Posterior cingulate gyrus (tissue), 11 donors: ENCODE measurements around the gene PNKD.
A peak's percentile ranks its signal among the peaks of the same experiment; 100 is the strongest.

ENCODE experiments used
- DNase-seq, 10 donors: peaks; one replicate each; pipeline versions ENCODE4 v3.0.0 to v3.0.0-alpha.2; 2020 to 2021; ENCODE audit warnings: mixed read lengths in 3 of 10
- intact Hi-C: fragments of 100-400 bp; cut with DNase I; formaldehyde crosslinking; loops from one replicate; pipeline ENCODE4 v1.15.1; 2023

Gene PNKD

GRCh38 chr2:218271865-218272530 is 1.7 kb downstream of the PNKD start:
- DNase-seq: peak in 2 of 10 donors; percentile 64 to 83
- intact Hi-C loops: loop anchor here (2.0 to 5.0 kb wide), 3 partner anchors 21 to 295 kb away; partner anchors contain the start of genes CNOT9, TMBIM1 and USP37

DNA sequence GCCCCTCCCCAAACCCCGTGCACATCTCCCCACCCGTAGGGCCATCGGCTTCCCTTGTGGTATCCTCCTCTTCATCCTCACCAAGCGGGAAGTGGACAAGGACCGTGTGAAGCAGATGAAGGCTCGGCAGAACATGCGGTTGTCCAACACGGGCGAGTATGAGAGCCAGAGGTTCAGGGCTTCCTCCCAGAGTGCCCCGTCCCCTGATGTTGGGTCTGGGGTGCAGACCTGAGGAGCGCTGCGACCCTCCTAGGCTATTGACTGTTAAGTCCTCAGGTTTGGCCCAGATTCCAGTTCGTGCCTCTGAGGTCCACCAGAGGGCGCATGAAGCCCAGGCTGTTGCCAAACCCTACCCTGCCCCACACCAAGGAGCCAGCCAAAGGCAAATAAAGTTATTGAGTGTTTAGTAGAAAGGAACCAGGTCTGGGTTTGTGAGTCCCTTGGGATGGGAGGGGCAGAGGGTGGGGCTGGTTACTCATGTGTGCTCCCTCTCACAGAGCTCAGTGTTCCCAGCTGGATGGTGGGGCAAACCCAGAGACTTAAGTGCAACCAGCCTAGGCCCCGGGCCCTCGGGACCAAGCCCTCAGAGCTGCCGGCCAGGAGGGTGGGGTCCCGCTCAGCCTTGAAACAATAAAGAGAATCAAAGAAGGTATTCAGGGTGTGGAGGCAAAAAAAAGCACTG is 2.4 kb downstream of the PNKD start:
- intact Hi-C loops: loop anchor here (2.0 to 5.0 kb wide), 2 partner anchors 124 to 295 kb away; partner anchors contain the start of genes CNOT9 and USP37
- peak; percentile 66 to 97 (median 84) for DNase-seq

GRCh38 chr2:218273214-218273907 is 3.0 kb downstream of the PNKD start:
- intact Hi-C loops: loop anchor here (2.0 to 5.0 kb wide), 2 partner anchors 123 to 294 kb away; partner anchors contain the start of genes CNOT9 and USP37
- peak in 1 of 10 donors; percentile 52 for DNase-seq

GRCh38 chr2:218273908-218274249 is 3.6 kb downstream of the PNKD start:
- intact Hi-C loops: loop anchor here (2.0 to 5.0 kb wide), 2 partner anchors 123 to 293 kb away; partner anchors contain the start of genes CNOT9 and USP37
- DNase-seq: no peak

DNA sequence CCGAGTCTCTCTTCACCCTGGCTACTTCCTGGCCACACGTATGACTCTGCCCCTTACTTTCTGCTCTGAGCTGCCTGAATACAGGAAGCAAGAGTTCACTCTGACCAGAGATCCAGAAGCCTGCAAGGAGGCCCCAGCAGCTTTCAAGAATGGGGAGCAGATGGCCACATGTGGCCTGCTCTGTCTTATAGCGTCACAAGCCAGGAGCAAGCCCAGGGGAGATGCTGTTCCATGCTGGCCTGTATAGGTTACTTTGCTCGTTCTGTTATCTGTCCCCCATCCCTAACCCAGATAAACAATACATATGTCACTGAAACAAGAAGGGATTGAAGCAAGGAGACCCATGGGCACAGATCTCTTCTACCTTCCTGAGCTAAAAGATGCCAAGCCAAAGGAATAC is 4.3 kb downstream of the PNKD start:
- intact Hi-C loops: loop anchor here (5.0 kb wide), 1 partner anchor 293 kb away; the partner anchor contains the start of genes CNOT9 and USP37
- no peak for DNase-seq

- intact Hi-C loops: no loop called here
- DNase-seq: peak in 2 of 10 donors; percentile 29 to 57
Observed at GRCh38 chr2:218275371-218276072, 5.2 kb downstream of the PNKD start.

DNA sequence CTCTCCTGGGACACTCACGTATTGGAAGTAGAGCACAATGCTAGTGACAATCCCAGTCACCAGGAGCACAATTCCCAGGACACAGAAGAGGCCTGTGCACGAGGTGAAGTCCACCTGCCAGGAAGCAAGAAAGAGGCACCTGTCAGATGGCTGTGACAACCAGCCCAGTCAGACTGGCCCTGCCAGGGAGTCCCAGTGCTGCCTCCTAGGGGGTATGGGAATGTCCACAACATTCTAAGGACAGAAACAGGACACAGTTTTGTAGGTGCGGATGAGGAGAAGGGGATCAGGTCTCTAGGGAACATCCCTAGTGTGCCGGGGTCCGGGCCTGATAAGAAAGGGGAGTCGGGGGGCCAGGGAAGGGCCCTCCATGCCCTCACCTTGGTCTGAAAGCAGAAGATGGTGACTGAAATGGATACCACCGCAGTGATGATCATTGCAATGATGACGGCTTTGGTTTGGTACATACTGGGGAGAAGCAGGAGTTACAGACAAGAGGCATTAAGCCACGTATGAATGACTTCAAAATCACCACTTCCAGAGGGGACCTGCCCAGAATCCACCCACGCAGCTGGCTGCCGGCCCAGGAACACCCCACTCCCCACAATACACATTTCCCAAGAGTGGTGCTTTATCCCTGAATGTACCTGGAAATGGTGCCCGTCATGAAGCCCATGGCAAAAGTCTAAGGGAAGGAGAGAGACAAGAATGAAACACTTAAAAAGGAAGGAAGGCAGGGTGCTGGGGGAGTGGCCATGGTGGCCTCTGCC is 6.9 kb downstream of the PNKD start:
- intact Hi-C loops: no loop called here
- DNase-seq: peak in 1 of 10 donors; percentile 55

DNA sequence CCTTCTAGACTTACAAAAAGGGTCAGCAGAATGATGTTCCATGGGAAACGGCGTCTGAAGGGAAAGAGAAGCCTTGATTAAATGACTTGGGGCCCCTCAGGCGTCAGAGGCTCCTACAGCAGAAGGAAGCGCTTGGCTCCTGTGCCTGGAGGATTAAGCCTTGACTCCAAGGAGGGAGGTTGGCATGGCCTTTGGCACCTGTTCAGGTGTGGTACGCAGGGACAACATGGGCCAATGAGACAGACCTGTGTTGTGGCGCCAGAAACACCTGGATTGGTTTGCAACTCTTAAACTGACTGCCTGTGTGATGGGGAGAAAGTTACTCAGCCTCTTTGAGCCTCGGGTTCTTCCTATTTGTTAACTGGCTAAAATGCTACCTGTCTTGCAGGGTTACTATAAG is 7.6 kb downstream of the PNKD start:
- intact Hi-C loops: no loop called here
- DNase-seq: no peak

- intact Hi-C loops: no loop called here
- peak in 2 of 10 donors; percentile 63 to 68 for DNase-seq
Observed at GRCh38 chr2:218278531-218279360, 8.4 kb downstream of the PNKD start.

GRCh38 chr2:218280260-218280870 is 10.0 kb downstream of the PNKD start:
- intact Hi-C loops: no loop called here
- DNase-seq: no peak

- intact Hi-C loops: no loop called here
- no peak for DNase-seq
Observed at GRCh38 chr2:218281449-218281848, 11.1 kb downstream of the PNKD start.

- peak in 9 of 10 donors; percentile 50 to 93 (median 64) for DNase-seq
- intact Hi-C loops: no loop called here
Observed at GRCh38 chr2:218282173-218282991, 12.1 kb downstream of the PNKD start.

DNA sequence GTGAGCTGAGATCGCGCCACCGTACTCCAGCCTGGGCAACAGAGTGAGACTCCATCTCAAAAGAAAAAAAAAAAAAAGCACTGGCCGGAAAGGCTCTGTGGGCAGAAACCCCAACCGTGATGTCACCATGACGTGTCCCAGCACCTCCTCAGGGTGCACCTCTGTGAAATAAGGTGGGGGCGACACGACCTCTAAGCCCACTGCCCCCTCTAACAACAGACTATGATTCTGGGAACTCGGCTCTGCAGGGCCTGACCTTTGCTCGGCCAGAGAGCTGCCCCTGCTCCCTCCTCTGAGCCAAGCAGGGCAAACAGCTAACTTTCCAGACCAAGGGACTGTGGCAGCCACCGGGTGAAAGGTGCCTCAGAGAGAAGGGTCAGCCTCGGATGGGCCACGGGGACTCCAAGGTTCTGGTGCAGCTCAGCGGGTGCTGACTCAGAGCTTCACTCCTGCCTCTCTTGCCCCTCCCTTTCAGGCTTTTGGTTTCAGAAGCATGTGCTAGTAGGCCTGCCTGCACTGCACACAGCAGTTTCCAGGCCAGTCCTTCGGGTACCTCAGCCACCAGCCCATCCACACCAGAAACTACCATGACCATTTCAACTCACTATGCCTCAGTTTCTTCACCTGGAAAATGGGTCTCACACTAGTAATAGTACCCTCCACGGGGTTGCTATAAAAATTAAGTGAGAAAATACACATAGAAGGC is 13.9 kb downstream of the PNKD start:
- peak in 2 of 10 donors; percentile 33 to 69 for DNase-seq
- intact Hi-C loops: no loop called here

DNA sequence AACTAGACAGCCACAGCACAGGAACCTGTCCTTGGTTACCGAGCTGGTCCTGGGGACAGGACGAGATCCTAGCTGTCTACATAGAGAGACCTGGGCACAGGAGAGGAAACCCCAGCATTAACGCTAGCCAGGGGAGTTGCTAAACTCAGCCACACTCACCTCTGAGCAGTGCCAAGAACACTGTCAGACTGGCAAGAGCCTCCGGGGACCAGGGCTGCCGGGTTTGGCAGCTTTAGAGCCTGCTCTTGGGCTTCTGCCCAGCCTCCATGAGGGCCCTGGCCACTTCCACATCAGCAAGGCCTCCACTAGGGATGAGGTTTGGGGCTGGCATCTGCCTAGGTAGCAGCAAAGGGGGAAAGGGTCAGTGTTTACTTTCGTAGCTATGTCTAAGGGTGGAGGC is 15.3 kb downstream of the PNKD start:
- intact Hi-C loops: loop anchor here (5.0 kb wide), 1 partner anchor 112 kb away; the partner anchor contains the start of gene CTDSP1

GRCh38 chr2:218286570-218287459 is 16.5 kb downstream of the PNKD start:
- peak; percentile 69 to 97 (median 80) for DNase-seq
- intact Hi-C loops: loop anchor here (5.0 kb wide), 1 partner anchor 110 kb away; the partner anchor contains the start of gene CTDSP1

More for the DNA sequence above, 15.3 kb downstream of the PNKD start:
- DNase-seq: peak in 8 of 10 donors; percentile 33 to 90 (median 56)
